Stomach (tissue), 4 donors: ENCODE data around the gene MGAT4B.

Source experiments
- CTCF ChIP-seq, 7 experiments: fragments of 450-650 bp in 4 of 7; fragments of 200-600 bp in 3 of 7; sonication (generic) in 3 of 7; IDR thresholded peaks; one replicate each; pipeline ENCODE4 v1.5.1; 2016 to 2019; ENCODE audit warnings: antibody characterized with exemption in 7 of 7, control low read depth in 2 of 7, mild to moderate bottlenecking in 1 of 7
- POLR2A ChIP-seq, 4 donors: fragments of 450-650 bp; IDR thresholded peaks; one replicate each; pipeline ENCODE4 v1.6.1; 2016; ENCODE audit warnings: antibody characterized with exemption in 4 of 4, control low read depth in 2 of 4, mild to moderate bottlenecking in 1 of 4, moderate library complexity in 1 of 4
- POLR2AphosphoS5 ChIP-seq, 3 donors: sonication (generic); formaldehyde crosslinking; IDR thresholded peaks; one replicate each; pipeline ENCODE4 v1.6.1; 2016; ENCODE audit warnings: antibody characterized with exemption in 3 of 3

GRCh38 chr5:179795863-179796833 is 10.5 kb downstream of the MGAT4B start:
- peak in 5 of 7 experiments; percentile 28 to 91 (median 69) for TF ChIP-seq CTCF (IDR thresholded peaks at IDR 0.05)
- TF ChIP-seq POLR2A (IDR thresholded peaks at IDR 0.05): no peak
- TF ChIP-seq POLR2AphosphoS5 (IDR thresholded peaks at IDR 0.05): peak in 1 of 3 donors; percentile 55
